ENCODE measurements around the gene AKR1A1. TPM values are rescaled to one million over a fixed set of nuclear protein-coding genes. Genes with fewer than 3 reads are reported as not detected.

Gene AKR1A1
- polyA plus RNA-seq, 3 donors = 287 to 310 (median 292) TPM

DNA sequence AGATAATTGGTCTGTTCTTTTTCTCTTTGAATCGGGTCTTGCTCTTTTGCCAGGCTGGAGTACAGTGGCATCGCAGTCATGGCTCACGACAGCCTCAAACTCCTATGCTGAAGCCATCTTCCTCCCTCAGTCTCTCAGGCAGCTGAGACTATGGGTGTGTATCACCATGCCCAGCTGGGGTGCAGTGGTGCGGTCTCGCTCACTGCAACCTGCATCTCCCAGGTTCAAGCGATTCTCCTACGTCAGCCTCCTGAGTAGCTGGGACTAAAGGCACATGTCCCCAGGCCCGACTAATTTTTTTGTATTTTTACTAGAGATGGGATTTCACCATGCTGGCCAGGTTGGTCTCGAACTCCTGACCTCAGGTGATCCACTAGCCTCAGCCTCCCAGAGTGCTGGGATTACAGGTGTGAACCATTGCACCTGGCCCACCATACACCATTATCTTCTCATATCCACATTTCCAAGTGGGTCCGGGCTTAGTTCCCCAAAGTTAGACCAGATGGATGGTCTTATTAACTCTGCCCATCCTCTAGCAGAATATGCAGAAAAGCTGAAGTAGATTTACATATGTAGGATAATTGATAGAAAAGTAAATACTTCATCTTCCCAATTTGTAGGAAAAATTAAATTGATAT lies 60.1 kb downstream of the AKR1A1 start:
- DNase-seq (ENCODE audit: low read depth in 3 of 3, low spot score in 2 of 3) = no peak

DNA sequence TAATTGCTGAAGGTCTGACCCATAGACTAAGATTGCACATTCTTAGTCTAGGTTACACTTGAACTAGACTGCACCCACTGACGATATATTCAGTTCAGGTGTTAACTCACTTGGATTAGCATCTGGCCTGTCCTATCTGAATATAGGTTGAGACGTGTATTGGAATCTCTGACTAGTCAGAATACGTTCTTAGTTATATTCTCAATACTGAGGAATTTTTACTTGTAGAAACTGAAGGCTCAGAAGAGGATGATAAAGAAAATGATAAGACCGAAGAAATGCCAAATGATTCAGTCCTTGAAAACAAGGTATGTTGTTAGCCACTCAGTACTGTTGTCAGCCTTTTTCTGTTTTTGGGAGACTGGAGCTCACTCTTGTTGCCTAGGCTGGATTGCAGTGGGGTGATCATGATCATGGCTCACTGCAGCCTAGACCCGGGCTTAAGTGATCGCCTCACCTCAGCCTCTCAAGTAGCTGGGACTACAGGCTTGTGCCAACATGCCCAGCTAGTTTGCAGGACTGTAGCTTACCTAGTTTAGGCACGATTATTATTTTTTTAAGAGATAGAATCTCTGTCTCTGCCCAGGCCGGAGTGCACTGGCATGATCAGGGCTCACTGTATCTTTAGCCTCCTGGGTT lies 62.4 kb downstream of the AKR1A1 start:
- no peak for DNase-seq (ENCODE audit: low read depth in 3 of 3, low spot score in 2 of 3)

DNA sequence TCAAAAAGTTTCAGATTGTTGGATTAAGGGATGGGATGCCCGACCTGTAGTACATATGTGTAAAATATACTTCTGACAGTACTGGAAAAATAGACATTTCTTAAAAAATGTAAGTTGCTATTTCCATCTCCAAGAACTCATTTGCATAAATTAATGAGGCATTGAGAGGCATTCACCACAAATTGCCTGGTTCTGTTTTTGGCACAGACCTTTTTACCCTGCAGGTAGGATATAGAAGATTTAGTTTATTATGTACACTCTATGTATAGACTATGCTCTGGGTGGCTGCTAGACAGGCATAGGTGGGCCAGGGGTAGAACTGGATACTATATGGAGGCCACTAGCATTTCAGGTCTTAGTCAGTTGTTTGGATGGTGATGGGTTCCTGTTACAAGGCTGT lies 65.3 kb downstream of the AKR1A1 start:
- no peak for DNase-seq (ENCODE audit: low read depth in 3 of 3, low spot score in 2 of 3)

DNA sequence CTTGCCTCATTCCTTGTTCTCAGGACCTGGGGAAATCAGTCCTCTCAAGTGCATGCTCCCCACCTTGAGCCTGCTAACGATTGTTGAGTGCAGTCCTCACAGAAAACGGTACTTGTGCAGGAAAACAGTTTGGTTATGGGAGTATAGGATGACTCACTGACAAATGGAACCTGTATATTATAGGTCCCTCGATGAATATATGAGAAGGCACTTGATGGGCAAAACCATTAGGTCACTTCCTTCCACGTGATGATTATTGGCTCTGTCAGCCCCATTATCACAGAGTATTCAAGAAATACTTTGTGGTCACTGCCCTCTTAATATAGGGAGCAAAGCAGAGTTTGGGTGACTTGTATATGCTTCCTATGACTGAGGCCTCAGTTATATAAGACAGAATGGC lies 67.0 kb downstream of the AKR1A1 start:
- DNase-seq (ENCODE audit: low read depth in 3 of 3, low spot score in 2 of 3) = no peak

DNA sequence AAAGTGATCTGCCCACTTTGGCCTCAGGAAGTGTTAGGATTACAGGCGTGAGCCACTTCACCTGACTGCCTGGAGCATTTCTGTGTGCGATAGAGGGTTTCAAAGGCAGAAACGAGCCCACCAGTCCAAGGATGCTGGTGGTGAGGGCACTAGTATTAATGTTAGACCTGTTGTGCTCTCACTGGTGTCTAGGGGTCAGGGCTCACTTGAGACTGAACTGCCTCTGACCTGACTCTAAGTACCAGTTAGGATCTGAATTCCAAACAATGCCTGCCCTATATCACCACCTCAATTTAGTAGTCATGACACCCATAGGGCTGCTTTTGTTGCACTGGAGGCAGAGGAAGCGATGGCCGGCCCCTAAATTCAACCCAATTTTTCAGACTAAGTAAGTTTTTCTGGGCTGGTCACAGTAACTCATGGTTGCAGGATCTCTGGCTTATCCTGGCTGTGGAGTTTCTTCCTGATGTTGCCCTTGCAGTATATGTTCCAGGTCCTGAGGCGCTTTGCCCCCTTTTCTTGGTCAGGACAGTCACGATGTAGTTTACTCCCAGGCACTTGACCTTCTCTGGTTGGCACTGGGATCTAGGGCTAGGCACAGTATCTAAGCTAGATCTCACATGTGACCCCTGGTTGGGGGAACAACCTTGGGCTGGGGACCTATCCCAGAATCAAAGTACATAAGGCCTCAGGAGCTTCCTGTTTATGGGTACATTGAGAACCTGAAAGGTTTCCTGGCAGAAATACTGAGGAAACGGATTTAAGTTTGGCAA lies 68.7 kb downstream of the AKR1A1 start:
- DNase-seq (ENCODE audit: low read depth in 3 of 3, low spot score in 2 of 3) = no peak

Other genes with a start within 250 kb of the AKR1A1 start
- 1 to 10 TPM; 2.8 to 3.3 (median 3.2) TPM for gene HPDL, start 223.9 kb upstream of the AKR1A1 start, polyA plus RNA-seq (ENCODE audit: insufficient read length in 3 of 3)
- gene TOE1, start 210.7 kb upstream of the AKR1A1 start, polyA plus RNA-seq (ENCODE audit: insufficient read length in 3 of 3) = 10 to 100 TPM; 13.2 to 15.1 (median 14.9) TPM
- 10 to 100 TPM; 22.0 to 24.3 (median 23.8) TPM for gene MUTYH, start 210.4 kb upstream of the AKR1A1 start, polyA plus RNA-seq (ENCODE audit: insufficient read length in 3 of 3)
- 1 to 10 TPM; 6.1 to 7.8 (median 6.5) TPM for gene TESK2, start 59.7 kb upstream of the AKR1A1 start, polyA plus RNA-seq (ENCODE audit: insufficient read length in 3 of 3)
- gene CCDC163, start 50.8 kb upstream of the AKR1A1 start, polyA plus RNA-seq (ENCODE audit: insufficient read length in 3 of 3) = 1 to 10 TPM; 1.3 to 1.6 (median 1.4) TPM
- gene MMACHC, start 50.5 kb upstream of the AKR1A1 start, polyA plus RNA-seq (ENCODE audit: insufficient read length in 3 of 3) = 10 to 100 TPM; 12.2 to 13.7 (median 13.1) TPM
- gene PRDX1, start 28.9 kb upstream of the AKR1A1 start, polyA plus RNA-seq (ENCODE audit: insufficient read length in 3 of 3) = 100 to 1,000 TPM; 355 to 403 (median 387) TPM
- 100 to 1,000 TPM; 288 to 358 (median 311) TPM for gene NASP, start 33.2 kb downstream of the AKR1A1 start, polyA plus RNA-seq (ENCODE audit: insufficient read length in 3 of 3)
- 1 to 10 TPM in 2 of 3 donors, under 1 TPM in 1; 0.97 to 2.2 (median 1.9) TPM for gene CCDC17, start 73.2 kb downstream of the AKR1A1 start, polyA plus RNA-seq (ENCODE audit: insufficient read length in 3 of 3)
- 100 to 1,000 TPM; 110 to 117 (median 115) TPM for gene GPBP1L1, start 135.7 kb downstream of the AKR1A1 start, polyA plus RNA-seq (ENCODE audit: insufficient read length in 3 of 3)
- gene TMEM69, start 137.4 kb downstream of the AKR1A1 start, polyA plus RNA-seq (ENCODE audit: insufficient read length in 3 of 3) = 10 to 100 TPM; 57.7 to 63.2 (median 63.2) TPM
- 10 to 100 TPM; 27.2 to 30.2 (median 29.8) TPM for gene IPP, start 199.8 kb downstream of the AKR1A1 start, polyA plus RNA-seq (ENCODE audit: insufficient read length in 3 of 3)

Measured in right renal cortex interstitium (tissue), 3 donors.